Skeletal muscle tissue (tissue), 4 donors: Measurements from ENCODE around the gene TCTN2. TPM values are rescaled to one million over a fixed set of nuclear protein-coding genes. Genes with fewer than 3 reads are reported as not detected.

Experiments used
- H3K27ac ChIP-seq: one replicate; pipeline ENCODE4 v1.7.0; 2013; ENCODE audit warnings: mild to moderate bottlenecking, low read depth, low read length, inconsistent platforms
- H3K27me3 ChIP-seq, 3 donors: one replicate each; pipeline ENCODE4 v1.7.0; 2013; ENCODE audit warnings: low read length in 3 of 3; ENCODE audit not compliant: control insufficient read depth in 3 of 3, insufficient read depth in 3 of 3
- H3K36me3 ChIP-seq, 3 donors: one replicate each; pipeline ENCODE4 v1.7.0; 2013; ENCODE audit warnings: low read length in 3 of 3; ENCODE audit not compliant: control insufficient read depth in 3 of 3, insufficient read depth in 3 of 3
- H3K4me1 ChIP-seq, 3 donors: one replicate each; pipeline ENCODE4 v1.7.0; 2013; ENCODE audit warnings: low read length in 3 of 3, mild to moderate bottlenecking in 3 of 3; ENCODE audit not compliant: control insufficient read depth in 3 of 3, insufficient read depth in 3 of 3
- H3K4me3 ChIP-seq, 3 donors: one replicate each; pipeline ENCODE4 v1.7.0; 2013; ENCODE audit warnings: low read length in 3 of 3
- H3K9ac ChIP-seq, 3 donors: one replicate each; pipeline ENCODE4 v1.7.0; 2013; ENCODE audit warnings: low read length in 3 of 3, mild to moderate bottlenecking in 3 of 3, moderate library complexity in 2 of 3, low read depth in 1 of 3
- H3K9me3 ChIP-seq, 3 donors: one replicate each; pipeline ENCODE4 v1.7.0; 2013; ENCODE audit warnings: low read length in 3 of 3; ENCODE audit not compliant: control insufficient read depth in 3 of 3
- total RNA-seq: library from RNA; depleted of rRNA; stranded (reverse); fragments of >200 nt; gene quantifications from one replicate; pipeline ENCODE4 v1.2.3, GENCODE V29; 2014
- donor health status: Osteomylitis.

TCTN2 gene
- total RNA-seq, 1 donor from 2014 or later, result 6.8 TPM

DNA sequence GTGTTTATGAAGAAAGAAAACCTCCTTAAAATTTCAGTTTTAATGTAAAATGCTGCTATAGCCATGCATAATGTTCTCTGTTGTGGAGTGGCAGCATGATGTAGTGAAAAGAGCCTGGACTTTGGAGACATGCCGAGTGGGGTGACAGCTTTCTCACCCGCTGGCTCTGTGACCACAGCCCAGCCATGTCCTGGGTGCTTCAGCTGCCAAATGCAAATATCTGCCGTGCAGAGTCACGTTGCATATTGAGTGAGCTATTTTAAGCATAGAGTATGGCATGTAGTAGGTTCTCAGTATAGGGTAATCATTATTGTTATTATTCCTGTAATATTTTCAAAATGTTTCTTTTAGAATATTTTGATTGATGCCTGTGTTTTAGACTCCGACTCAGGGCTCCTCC is 15.5 kb upstream of the TCTN2 start:
- Histone ChIP-seq H3K27ac (no peak overlapping the region), H3K36me3 (peaks cover 14 to 36% (median 20%) of the 10 kb centered on the region in 3 donors), H3K9me3 (no peaks in the 10 kb centered on the region)

DNA sequence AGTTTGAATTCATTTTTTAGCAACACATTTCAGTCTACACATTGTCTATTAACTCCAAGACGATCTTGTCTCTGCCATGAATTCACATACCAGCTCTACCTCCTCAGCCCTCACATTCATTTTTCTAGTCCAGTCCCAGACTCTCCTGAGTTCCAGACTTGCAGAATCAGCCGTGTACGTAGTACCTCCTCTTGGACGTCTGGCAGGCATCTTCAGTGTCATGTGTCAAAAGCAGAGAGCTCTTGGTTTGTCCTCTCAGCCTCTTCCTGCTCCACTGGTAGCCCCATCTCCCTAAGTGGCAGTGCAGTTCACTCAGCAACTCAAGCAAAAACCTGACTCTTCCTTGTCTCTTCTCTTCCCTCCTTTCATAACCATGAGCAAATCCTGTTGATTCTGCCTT is 14.5 kb upstream of the TCTN2 start:
- Histone ChIP-seq H3K36me3 (peaks cover 14 to 34% (median 25%) of the 10 kb centered on the region in 3 donors), H3K9ac (no peak overlapping the region), H3K27me3 (no peaks in the 10 kb centered on the region), H3K4me1 (no peaks in the 10 kb centered on the region), H3K9me3 (no peaks in the 10 kb centered on the region), H3K27ac (no peak overlapping the region), H3K4me3 (no peak overlapping the region)

More for the DNA sequence above, 15.5 kb upstream of the TCTN2 start:
- H3K9ac ChIP-seq, result no peak overlapping the region
- no peaks in the 10 kb centered on the region for H3K27me3 ChIP-seq
- H3K4me1 ChIP-seq, result no peaks in the 10 kb centered on the region
- H3K4me3 ChIP-seq, result no peak overlapping the region

DNA sequence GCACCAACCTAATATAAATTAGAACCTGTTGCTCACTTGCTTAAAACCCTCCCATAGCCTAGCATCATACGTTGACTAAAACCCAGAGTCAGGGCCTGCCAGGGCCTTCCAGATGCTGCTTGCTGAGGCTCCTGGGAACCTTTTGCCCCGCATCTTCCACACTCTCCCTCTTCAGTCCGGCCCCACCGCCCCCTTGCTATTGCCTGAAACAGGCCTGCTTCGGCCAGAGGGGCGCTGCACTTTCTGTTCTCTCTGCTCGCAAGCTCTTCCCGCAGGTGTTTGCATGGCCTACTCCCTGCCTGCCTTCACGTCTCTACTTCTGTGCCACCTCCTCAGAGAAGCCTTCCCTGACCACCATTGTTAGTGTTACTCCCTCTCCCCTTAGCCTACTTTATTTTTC is 13.7 kb upstream of the TCTN2 start:
- H3K9ac ChIP-seq, result no peak overlapping the region
- H3K27ac ChIP-seq, result no peak overlapping the region
- no peaks in the 10 kb centered on the region for H3K27me3 ChIP-seq
- peaks cover 14 to 34% (median 22%) of the 10 kb centered on the region in 3 donors for H3K36me3 ChIP-seq
- no peak overlapping the region for H3K4me3 ChIP-seq
- no peaks in the 10 kb centered on the region for H3K9me3 ChIP-seq
- no peaks in the 10 kb centered on the region for H3K4me1 ChIP-seq

DNA sequence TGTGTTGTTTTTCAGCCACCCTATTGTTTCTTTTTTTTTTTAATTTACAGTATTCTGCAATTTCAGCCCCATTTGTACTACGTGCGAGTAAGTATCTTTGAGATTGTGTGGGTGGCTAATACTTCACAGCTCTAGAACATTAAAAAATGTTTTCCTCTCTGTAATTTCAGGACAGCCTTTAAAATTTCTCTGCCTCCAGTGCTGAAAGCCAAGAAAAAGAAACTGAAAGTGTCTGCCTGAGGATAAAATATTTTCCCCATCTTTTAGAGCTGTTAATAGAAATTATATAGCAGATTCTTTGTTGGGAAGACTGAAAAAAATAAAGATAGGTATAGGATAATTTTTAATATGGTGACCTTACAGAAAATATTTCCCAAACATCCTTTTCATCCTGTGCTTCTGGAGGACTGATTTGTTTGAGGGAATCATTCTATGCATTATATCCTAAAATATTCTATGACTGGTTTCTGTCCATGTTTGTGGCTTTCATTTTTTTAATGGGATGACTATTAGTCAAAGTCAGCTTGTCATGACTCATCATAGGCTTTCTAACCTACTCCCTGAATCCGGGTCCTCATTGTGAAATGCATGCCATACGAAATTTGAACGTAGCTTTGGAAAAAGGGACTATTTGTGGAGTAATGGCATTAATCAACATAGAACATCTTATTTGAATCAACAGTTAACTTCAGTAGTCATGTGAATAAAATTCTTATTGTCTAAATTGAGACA is 10.8 kb upstream of the TCTN2 start:
- H3K27ac ChIP-seq, result peak overlapping the region; percentile 25
- H3K36me3 ChIP-seq, result peaks cover 14 to 29% (median 22%) of the 10 kb centered on the region in 3 donors
- no peak overlapping the region for H3K9ac ChIP-seq
- H3K4me1 ChIP-seq, result no peaks in the 10 kb centered on the region
- no peak overlapping the region for H3K4me3 ChIP-seq
- no peaks in the 10 kb centered on the region for H3K27me3 ChIP-seq
- no peaks in the 10 kb centered on the region for H3K9me3 ChIP-seq

DNA sequence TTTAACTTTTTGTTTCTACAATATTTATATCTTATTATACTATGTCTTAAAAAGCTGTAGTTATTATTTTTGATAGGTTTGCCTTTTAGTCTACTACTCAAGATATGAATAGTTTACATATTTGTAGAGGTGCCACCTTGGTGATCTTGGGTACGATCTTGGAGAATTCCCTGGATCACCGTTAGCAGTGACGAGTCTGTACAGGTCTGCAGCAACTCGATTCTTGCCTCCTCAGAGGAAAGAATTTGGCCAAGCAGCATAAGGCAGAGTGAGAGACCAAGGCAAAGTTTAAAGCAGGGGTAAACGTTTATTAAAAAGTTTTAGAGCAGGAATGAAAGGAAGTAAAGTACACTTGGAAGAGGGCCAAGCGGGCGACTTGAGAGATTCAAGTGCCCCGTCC is 3.1 kb upstream of the TCTN2 start:
- Histone ChIP-seq H3K27ac (no peak overlapping the region), H3K36me3 (peaks cover 0 to 2% (median 0%) of the 10 kb centered on the region in 3 donors), H3K4me1 (peaks cover 6 to 12% (median 8%) of the 10 kb centered on the region in 3 donors), H3K9ac (no peak overlapping the region), H3K27me3 (no peaks in the 10 kb centered on the region), H3K4me3 (no peak overlapping the region), H3K9me3 (no peaks in the 10 kb centered on the region)

DNA sequence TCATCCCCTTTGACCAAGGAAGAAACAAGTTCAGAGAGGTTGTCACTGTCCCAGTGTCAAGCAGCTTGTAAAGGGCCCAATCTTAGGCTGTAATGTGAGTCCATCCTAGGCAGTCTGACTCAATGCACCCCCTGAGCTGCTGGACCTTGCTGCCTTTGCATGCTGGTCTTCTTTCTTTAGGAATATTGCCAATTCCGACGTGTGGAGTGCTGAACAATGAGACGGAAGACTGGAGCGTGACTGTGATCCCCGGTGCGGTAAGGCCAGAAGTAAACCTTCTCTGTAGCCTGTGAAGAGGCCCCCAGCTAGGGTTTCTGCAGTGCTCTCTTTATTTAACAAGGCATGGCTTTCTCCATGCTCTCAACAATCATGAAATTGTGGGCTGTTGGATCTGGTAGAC is 963 bp downstream of the TCTN2 start:
- peaks cover 6 to 11% (median 7%) of the 10 kb centered on the region in 3 donors for H3K36me3 ChIP-seq
- H3K4me1 ChIP-seq, result peaks cover 6 to 12% (median 8%) of the 10 kb centered on the region in 3 donors
- H3K27ac ChIP-seq, result no peak overlapping the region
- H3K27me3 ChIP-seq, result no peaks in the 10 kb centered on the region
- no peak overlapping the region for H3K9ac ChIP-seq
- H3K4me3 ChIP-seq, result peak overlapping the region in 2 of 3 donors; percentile 90 to 94
- no peaks in the 10 kb centered on the region for H3K9me3 ChIP-seq

DNA sequence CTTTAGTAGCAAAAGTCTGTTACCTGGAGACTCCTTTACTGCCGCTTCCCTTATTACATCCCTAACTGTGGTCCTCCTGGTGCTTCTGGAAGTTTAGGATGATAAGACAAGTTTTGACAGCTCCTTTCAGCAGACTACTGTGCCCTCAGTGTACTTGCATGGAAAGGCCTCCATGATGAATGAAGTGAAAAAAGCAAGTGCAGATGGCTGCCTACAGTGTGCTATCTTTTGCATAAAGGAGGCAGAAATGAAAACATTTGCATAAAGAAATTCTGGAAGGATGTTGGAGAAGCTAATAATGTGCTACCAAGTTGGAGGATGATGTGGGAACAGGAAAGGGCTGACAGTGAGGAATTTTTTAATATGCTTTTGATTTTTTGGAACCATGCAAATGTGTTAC is 4.5 kb downstream of the TCTN2 start:
- Histone ChIP-seq H3K9ac (no peak overlapping the region), H3K4me3 (no peak overlapping the region), H3K27me3 (no peaks in the 10 kb centered on the region), H3K36me3 (peaks cover 7 to 17% (median 10%) of the 10 kb centered on the region in 3 donors), H3K4me1 (peaks cover 6 to 12% (median 8%) of the 10 kb centered on the region in 3 donors), H3K9me3 (no peaks in the 10 kb centered on the region), H3K27ac (no peak overlapping the region)

DNA sequence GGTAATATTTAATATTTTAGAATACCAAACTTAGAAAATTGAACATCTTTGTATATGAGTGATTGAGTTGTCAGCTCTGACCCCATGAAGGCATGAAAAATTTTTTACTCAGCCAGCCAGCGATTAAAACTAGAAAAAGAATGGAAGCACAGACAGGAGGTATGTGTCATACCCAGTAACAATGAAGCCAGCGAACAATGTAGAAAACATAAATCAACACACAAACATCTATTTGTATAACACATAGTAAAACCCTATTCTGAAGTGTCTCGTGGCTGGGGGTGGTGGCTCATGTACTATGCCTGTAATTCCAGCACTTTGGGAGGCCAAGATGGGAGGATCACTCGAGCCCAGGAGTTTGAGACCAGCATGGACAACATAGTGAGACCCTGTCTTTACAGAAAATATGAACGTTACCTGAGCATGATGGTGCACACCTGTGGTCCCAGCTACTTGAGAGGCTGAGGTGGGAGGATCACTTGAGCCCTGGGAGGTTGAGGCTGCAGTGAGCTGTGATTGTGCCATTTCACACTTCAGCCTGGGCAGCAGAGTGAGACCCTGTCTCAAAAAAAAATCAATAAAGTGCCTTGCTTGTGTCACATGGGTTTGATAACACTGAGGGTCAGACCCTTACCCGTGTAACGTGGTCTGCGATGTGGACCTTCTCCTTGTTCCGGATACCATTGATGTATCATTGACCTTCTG is 5.9 kb downstream of the TCTN2 start:
- Histone ChIP-seq H3K4me1 (peaks cover 0 to 2% (median 2%) of the 10 kb centered on the region in 3 donors), H3K27me3 (no peaks in the 10 kb centered on the region), H3K36me3 (peaks cover 10 to 20% (median 13%) of the 10 kb centered on the region in 3 donors), H3K9me3 (no peaks in the 10 kb centered on the region), H3K27ac (no peak overlapping the region), H3K4me3 (no peak overlapping the region), H3K9ac (no peak overlapping the region)

DNA sequence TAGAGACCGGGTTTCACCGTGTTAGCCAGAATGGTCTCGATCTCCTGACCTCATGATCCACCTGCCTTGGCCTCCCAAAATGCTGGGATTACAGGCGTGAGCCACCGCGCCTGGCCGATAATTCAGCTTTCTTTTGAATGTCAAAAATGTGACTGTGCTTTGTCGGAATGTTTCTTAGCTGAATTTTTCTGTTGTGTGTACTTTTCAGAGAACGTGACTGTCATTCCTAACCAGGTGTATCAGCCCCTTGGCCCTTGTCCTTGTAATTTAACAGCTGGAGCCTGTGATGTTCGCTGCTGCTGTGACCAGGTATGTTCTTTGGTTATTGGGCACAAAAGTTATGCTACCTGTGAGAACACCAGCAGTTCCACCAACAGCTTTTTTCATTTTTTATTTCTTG is 8.1 kb downstream of the TCTN2 start:
- Histone ChIP-seq H3K36me3 (peaks cover 10 to 20% (median 13%) of the 10 kb centered on the region in 3 donors), H3K27ac (no peak overlapping the region), H3K4me1 (no peaks in the 10 kb centered on the region), H3K9ac (no peak overlapping the region), H3K9me3 (no peaks in the 10 kb centered on the region), H3K27me3 (no peaks in the 10 kb centered on the region), H3K4me3 (no peak overlapping the region)

DNA sequence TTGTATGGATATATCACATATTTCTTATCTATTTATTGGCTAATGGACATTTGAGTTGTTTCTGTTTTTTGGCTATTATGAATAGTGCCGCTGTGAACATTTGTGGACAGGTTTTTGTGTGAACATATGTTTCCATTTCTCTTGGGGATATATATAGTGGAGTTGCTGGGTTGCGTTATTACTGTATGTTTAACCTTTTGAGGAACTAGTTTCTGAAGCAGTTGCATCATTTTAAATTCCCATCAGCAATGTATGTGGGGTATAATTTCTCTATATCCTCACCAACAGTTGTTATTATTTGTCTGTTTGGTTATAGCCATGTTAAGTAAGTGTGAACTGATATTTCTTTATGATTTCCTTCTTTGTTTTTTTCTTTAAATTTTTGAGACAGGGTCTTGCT is 10.7 kb downstream of the TCTN2 start:
- H3K27me3 ChIP-seq, result no peaks in the 10 kb centered on the region
- no peaks in the 10 kb centered on the region for H3K9me3 ChIP-seq
- no peaks in the 10 kb centered on the region for H3K4me1 ChIP-seq
- H3K36me3 ChIP-seq, result peaks cover 5 to 11% (median 9%) of the 10 kb centered on the region in 3 donors
- no peak overlapping the region for H3K27ac ChIP-seq
- no peak overlapping the region for H3K4me3 ChIP-seq
- no peak overlapping the region for H3K9ac ChIP-seq
